K562 (cell line): ENCODE data around the gene RNF181. TPM values are rescaled to one million over a fixed set of nuclear protein-coding genes. Genes with fewer than 3 reads are reported as not detected.

Experiments
- CBFA2T3 ChIP-seq: fragments of 450-650 bp; IDR thresholded peaks from 2 replicates; pipeline ENCODE4 v1.6.1; 2017
- CREB1 ChIP-seq, 2 experiments: sonication (generic) in 1 of 2; formaldehyde crosslinking in 1 of 2; IDR thresholded peaks; 2 replicates each; pipeline versions ENCODE4 v1.6.1 to v1.8.0; 2012 to 2022; ENCODE audit warnings: inconsistent platforms in 1 of 2, mild to moderate bottlenecking in 1 of 2, missing genetic modification reagents in 1 of 2, moderate library complexity in 1 of 2
- CTBP1 ChIP-seq: fragments of 450-650 bp; IDR thresholded peaks from 2 replicates; pipeline ENCODE4 v1.6.1; 2016; ENCODE audit warnings: borderline replicate concordance
- DMBX1 ChIP-seq: fragments of 250-450 bp; sonication (Bioruptor Pico); IDR thresholded peaks from 2 replicates; pipeline ENCODE4 v1.8.0; 2022; ENCODE audit warnings: inconsistent platforms, mild to moderate bottlenecking, moderate library complexity, borderline replicate concordance
- ETV1 ChIP-seq: fragments of 450-650 bp; conservative IDR thresholded peaks from 2 replicates; pipeline ENCODE4 v1.6.1; 2016; ENCODE audit warnings: missing genetic modification characterization, control low read depth, low read depth, missing compliant biosample characterization
- ETV5 ChIP-seq: sonication (generic); formaldehyde crosslinking; IDR thresholded peaks from 2 replicates; pipeline ENCODE4 v1.4.0; 2020; ENCODE audit warnings: low read depth, mild to moderate bottlenecking, missing genetic modification reagents
- NFIC ChIP-seq: fragments of 450-650 bp; IDR thresholded peaks from 2 replicates; pipeline ENCODE4 v1.6.1; 2017; ENCODE audit warnings: mild to moderate bottlenecking, inconsistent platforms
- NR2C2 ChIP-seq, 2 experiments: fragments of 200-800 bp in 1 of 2; sonication (Bioruptor generic) in 1 of 2; sonication (generic) in 1 of 2; formaldehyde crosslinking in 1 of 2; IDR thresholded peaks; 2 replicates each; pipeline versions ENCODE4 v1.6.1 to v1.8.0; 2016 to 2022; ENCODE audit warnings: mild to moderate bottlenecking in 1 of 2, missing compliant biosample characterization in 1 of 2, missing genetic modification characterization in 1 of 2, missing genetic modification reagents in 1 of 2
- PHF8 ChIP-seq: fragments of 200-600 bp; sonication (generic); IDR thresholded peaks from 2 replicates; pipeline ENCODE4 v1.6.1; 2012; ENCODE audit warnings: mixed run types, mild to moderate bottlenecking, inconsistent platforms, low read length, moderate library complexity, borderline replicate concordance
- PRPF4 ChIP-seq: fragments of 200-400 bp; formaldehyde crosslinking; IDR thresholded peaks from one replicate; pipeline ENCODE4 v1.6.1; 2017; ENCODE audit warnings: low read length, low read depth, mild to moderate bottlenecking; ENCODE audit not compliant: insufficient read depth, poor library complexity, severe bottlenecking
- RAD51 ChIP-seq: fragments of 450-650 bp; IDR thresholded peaks from 2 replicates; pipeline ENCODE4 v1.7.1; 2016; ENCODE audit warnings: low read depth, mild to moderate bottlenecking, borderline replicate concordance
- SP2 ChIP-seq: IDR thresholded peaks from 2 replicates; pipeline ENCODE4 v1.6.1; 2011; ENCODE audit warnings: mild to moderate bottlenecking, low read depth, low read length, moderate library complexity; ENCODE audit not compliant: poor library complexity, severe bottlenecking; ENCODE audit errors: extremely low read depth
- TRIM24 ChIP-seq, 2 experiments: fragments of 450-650 bp; IDR thresholded peaks; 2 replicates each; pipeline ENCODE4 v1.6.1; 2016
- ZEB2 ChIP-seq: fragments of 450-650 bp; IDR thresholded peaks from 2 replicates; pipeline ENCODE4 v1.6.1; 2016
- ZHX1 ChIP-seq: fragments of 150-350 bp; conservative IDR thresholded peaks from 2 replicates; pipeline ENCODE4 v1.6.1; 2014; ENCODE audit warnings: low read length
- ZKSCAN8 ChIP-seq: fragments of 200-800 bp; sonication (Bioruptor generic); IDR thresholded peaks from 2 replicates; pipeline ENCODE4 v1.6.1; 2016; ENCODE audit warnings: missing genetic modification characterization, missing compliant biosample characterization
- ZNF384 ChIP-seq: IDR thresholded peaks from 2 replicates; pipeline ENCODE4 v1.6.1; 2012; ENCODE audit warnings: low read depth, low read length, improper control_type of control experiment
- ZNF41 ChIP-seq: fragments of 250-450 bp; sonication (Bioruptor Pico); conservative IDR thresholded peaks from 2 replicates; pipeline ENCODE4 v1.4.0; 2020; ENCODE audit warnings: mild to moderate bottlenecking
- ZNF583 ChIP-seq: fragments of 250-450 bp; sonication (Bioruptor Pico); IDR thresholded peaks from 2 replicates; pipeline ENCODE4 v1.4.0; 2020
- polyA plus RNA-seq, 8 experiments: library from polyadenylated mRNA; depleted of rRNA in 4 of 8; stranded (reverse) in 5 of 8; unstranded in 3 of 8; fragments of >200 nt; fragmentation: Nextera tagmentation in 2 of 8; fragmentation: Illumina TruSeq in 1 of 8; extraction: Ambion mirVana in 2 of 8; extraction: Trizol in 1 of 8; gene quantifications; 2 replicates each; pipeline versions ENCODE4 v1.2.1 to v1.2.3, GENCODE V29; 2011 to 2014; ENCODE audit warnings: inconsistent platforms in 1 of 8, missing spikeins in 1 of 8
- total RNA-seq, 7 experiments: library from RNA; depleted of rRNA in 6 of 7; stranded (reverse); fragments of >200 nt in 6 of 7; fragmentation: Illumina TruSeq in 2 of 7; extraction: Trizol in 2 of 7; gene quantifications; 2 replicates each; pipeline versions ENCODE4 v1.2.1 to v1.2.3, GENCODE V29; 2011 to 2021; ENCODE audit warnings: low replicate concordance in 1 of 7
- TF ChIP-seq, protein P1 (sequence below): fragments of 450-650 bp; formaldehyde crosslinking; IDR thresholded peaks from 2 replicates; pipeline ENCODE4 v1.4.0; 2022; ENCODE audit warnings: missing genetic modification characterization
- TF ChIP-seq, protein P2 (sequence below): fragments of 450-650 bp; IDR thresholded peaks from 2 replicates; pipeline ENCODE4 v1.6.1; 2017; ENCODE audit warnings: antibody characterized with exemption

Gene RNF181
- total and polyA plus RNA-seq, 9 of the 15 experiments (the other 6 are each of a cell fraction or from before 2014, with no cell fraction given): 139 to 492 (median 253) TPM

DNA sequence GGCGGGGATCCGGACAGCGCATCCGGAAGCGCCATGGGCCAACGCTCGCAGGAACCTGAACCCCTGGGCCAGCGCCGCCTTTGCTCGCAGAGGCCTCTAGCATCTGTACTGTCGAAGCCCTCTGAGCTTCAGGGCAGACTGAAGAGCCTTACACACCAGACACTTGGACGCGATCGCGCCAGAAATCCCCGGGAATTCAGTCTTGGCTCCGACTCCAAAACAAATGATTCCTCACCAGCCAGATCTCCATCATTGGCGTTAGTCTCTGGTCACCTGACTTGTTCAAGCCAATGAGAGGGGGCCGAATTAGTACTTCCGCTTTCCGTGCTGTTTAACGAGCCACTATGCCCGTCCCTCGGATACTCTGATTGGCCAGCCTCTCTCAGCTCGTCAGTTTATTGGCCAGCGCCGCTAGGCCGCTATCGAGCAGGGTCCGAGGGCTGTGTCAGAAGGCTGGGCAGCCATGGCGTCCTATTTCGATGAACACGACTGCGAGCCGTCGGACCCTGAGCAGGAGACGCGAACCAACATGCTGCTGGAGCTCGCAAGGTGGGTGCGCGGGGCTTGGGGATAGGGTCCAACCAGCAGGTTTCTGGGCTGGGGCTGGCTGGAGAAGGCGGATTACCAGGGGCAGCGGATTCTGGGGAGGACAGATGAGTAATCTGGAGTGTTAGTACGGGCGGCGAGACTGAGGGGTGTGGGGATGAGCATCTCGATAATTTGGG is at the start of gene RNF181 (continued):
- TF ChIP-seq, protein P1, sequence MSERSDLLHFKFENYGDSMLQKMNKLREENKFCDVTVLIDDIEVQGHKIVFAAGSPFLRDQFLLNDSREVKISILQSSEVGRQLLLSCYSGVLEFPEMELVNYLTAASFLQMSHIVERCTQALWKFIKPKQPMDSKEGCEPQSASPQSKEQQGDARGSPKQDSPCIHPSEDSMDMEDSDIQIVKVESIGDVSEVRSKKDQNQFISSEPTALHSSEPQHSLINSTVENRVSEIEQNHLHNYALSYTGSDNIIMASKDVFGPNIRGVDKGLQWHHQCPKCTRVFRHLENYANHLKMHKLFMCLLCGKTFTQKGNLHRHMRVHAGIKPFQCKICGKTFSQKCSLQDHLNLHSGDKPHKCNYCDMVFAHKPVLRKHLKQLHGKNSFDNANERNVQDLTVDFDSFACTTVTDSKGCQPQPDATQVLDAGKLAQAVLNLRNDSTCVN (CRISPR knock-in tag): peak; percentile 67; the same call in 1 of the 2 replicates
- TF ChIP-seq SP2 (peak; percentile 56), DMBX1 (CRISPR knock-in tag) (no peak), NFIC (peak; percentile 51), RAD51 (peak; percentile 94), ZEB2 (no peak), CREB1 (IDR thresholded peaks at IDR 0.05) (no peak; the same call in 1 of the 2 replicates), CREB1 (CRISPR knock-in tag; IDR thresholded peaks at IDR 0.05) (peak; percentile 59), ZHX1 (0 out of 2 replicates have a peak, but pooled peaks have one; percentile 46), TRIM24 (IDR thresholded peaks at IDR 0.05) (no peak), ZNF583 (CRISPR knock-in tag) (0 out of 2 replicates have a peak, but pooled peaks have one; percentile 22), ZNF41 (CRISPR knock-in tag) (no peak), ETV5 (CRISPR knock-in tag) (peak; percentile 64; the same call in 1 of the 2 replicates), ZKSCAN8 (no peak), CBFA2T3 (no peak), CTBP1 (0 out of 2 replicates have a peak, but pooled peaks have one; percentile 43), NR2C2 (CRISPR knock-in tag; IDR thresholded peaks at IDR 0.05) (no peak), NR2C2 (tag; IDR thresholded peaks at IDR 0.05) (peak; percentile 45; the same call in 1 of the 2 replicates), PRPF4 (no peak), PHF8 (peak; percentile 90; the same call in 1 of the 2 replicates), ZNF384 (no peak), ETV1 (tag) (peak; percentile 78; the same call in 1 of the 2 replicates)
- TF ChIP-seq, protein P2, sequence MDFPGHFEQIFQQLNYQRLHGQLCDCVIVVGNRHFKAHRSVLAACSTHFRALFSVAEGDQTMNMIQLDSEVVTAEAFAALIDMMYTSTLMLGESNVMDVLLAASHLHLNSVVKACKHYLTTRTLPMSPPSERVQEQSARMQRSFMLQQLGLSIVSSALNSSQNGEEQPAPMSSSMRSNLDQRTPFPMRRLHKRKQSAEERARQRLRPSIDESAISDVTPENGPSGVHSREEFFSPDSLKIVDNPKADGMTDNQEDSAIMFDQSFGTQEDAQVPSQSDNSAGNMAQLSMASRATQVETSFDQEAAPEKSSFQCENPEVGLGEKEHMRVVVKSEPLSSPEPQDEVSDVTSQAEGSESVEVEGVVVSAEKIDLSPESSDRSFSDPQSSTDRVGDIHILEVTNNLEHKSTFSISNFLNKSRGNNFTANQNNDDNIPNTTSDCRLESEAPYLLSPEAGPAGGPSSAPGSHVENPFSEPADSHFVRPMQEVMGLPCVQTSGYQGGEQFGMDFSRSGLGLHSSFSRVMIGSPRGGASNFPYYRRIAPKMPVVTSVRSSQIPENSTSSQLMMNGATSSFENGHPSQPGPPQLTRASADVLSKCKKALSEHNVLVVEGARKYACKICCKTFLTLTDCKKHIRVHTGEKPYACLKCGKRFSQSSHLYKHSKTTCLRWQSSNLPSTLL: no peak
